Sigmoid colon (tissue), 4 donors: ENCODE measurements around the gene SCAMP1.

Source experiments
- EP300 ChIP-seq, 4 donors: sonication (generic); formaldehyde crosslinking; IDR thresholded peaks; one replicate each; pipeline ENCODE4 v1.6.1; 2017; ENCODE audit warnings: antibody characterized with exemption in 4 of 4
- POLR2A ChIP-seq, 2 donors: fragments of 450-650 bp; IDR thresholded peaks; one replicate each; pipeline ENCODE4 v1.6.1; 2016; ENCODE audit warnings: antibody characterized with exemption in 2 of 2, mild to moderate bottlenecking in 2 of 2, moderate library complexity in 2 of 2
- POLR2AphosphoS5 ChIP-seq, 4 donors: sonication (generic); formaldehyde crosslinking; IDR thresholded peaks; one replicate each; pipeline ENCODE4 v1.6.1; 2017; ENCODE audit warnings: antibody characterized with exemption in 4 of 4
- TF ChIP-seq, protein P1 (sequence below), 4 experiments: fragments of 450-650 bp in 3 of 4; fragments of 200-600 bp in 1 of 4; IDR thresholded peaks; one replicate each; pipeline ENCODE4 v1.5.1; 2016 to 2019; ENCODE audit warnings: antibody characterized with exemption in 4 of 4, mild to moderate bottlenecking in 3 of 4, moderate library complexity in 2 of 4

GRCh38 chr5:78327761-78328510, 32.5 kb upstream of the SCAMP1 start:
- TF ChIP-seq, protein P1, sequence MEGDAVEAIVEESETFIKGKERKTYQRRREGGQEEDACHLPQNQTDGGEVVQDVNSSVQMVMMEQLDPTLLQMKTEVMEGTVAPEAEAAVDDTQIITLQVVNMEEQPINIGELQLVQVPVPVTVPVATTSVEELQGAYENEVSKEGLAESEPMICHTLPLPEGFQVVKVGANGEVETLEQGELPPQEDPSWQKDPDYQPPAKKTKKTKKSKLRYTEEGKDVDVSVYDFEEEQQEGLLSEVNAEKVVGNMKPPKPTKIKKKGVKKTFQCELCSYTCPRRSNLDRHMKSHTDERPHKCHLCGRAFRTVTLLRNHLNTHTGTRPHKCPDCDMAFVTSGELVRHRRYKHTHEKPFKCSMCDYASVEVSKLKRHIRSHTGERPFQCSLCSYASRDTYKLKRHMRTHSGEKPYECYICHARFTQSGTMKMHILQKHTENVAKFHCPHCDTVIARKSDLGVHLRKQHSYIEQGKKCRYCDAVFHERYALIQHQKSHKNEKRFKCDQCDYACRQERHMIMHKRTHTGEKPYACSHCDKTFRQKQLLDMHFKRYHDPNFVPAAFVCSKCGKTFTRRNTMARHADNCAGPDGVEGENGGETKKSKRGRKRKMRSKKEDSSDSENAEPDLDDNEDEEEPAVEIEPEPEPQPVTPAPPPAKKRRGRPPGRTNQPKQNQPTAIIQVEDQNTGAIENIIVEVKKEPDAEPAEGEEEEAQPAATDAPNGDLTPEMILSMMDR (IDR thresholded peaks at IDR 0.05) = no peak
- TF ChIP-seq EP300 (IDR thresholded peaks at IDR 0.05) (no peak), POLR2AphosphoS5 (IDR thresholded peaks at IDR 0.05) (no peak), POLR2A (IDR thresholded peaks at IDR 0.05) (no peak)
